ENCODE results near the gene SPATA3.

Gene SPATA3

GRCh38 chr2:230995821-230996220 lies at the start of gene SPATA3:
Gene SPATA3 (plus strand): TSS chr2:230996121. CDS start chr2:230996234, 113 bp downstream.
- DNase-seq (ENCODE audit: extremely low spot score) = no peak
- TF ChIP-seq TARDBP (IDR thresholded peaks at IDR 0.05) (no peak), L3MBTL2 (conservative IDR thresholded peaks at IDR 0.05) (no peak), ELF4 (IDR thresholded peaks at IDR 0.05) (no peak), FOXM1 (IDR thresholded peaks at IDR 0.05; ENCODE audit: borderline replicate concordance) (no peak), CTBP1 (IDR thresholded peaks at IDR 0.05; ENCODE audit: borderline replicate concordance) (no peak), SP1 (IDR thresholded peaks at IDR 0.05) (no peak), NFRKB (IDR thresholded peaks at IDR 0.05) (no peak), HDGF (IDR thresholded peaks at IDR 0.05; ENCODE audit: borderline replicate concordance) (no peak), PKNOX1 (IDR thresholded peaks at IDR 0.05) (no peak), FOXK2 (IDR thresholded peaks at IDR 0.05) (no peak), LEF1 (IDR thresholded peaks at IDR 0.05; ENCODE audit: borderline replicate concordance) (no peak), ZNF384 (IDR thresholded peaks at IDR 0.05) (no peak), FOXA1 (IDR thresholded peaks at IDR 0.05) (no peak), BHLHE40 (IDR thresholded peaks at IDR 0.05; ENCODE audit: borderline replicate concordance) (no peak), ARNT (IDR thresholded peaks at IDR 0.05) (no peak)
- ChIA-PET POLR2A (no interaction called here), CTCF (interaction anchor here (1.0 kb wide), 2 partner anchors 9 to 172 kb away, joined by 3 to 4 read pairs; no protein-coding TSS in a partner anchor)

- ChIA-PET CTCF (interaction anchor here (1.1 kb wide), 1 partner anchor 22 kb away, joined by 3 read pairs; no protein-coding TSS in a partner anchor), POLR2A (no interaction called here)
- no peak for DNase-seq (ENCODE audit: extremely low spot score)
- TF ChIP-seq SP1 (IDR thresholded peaks at IDR 0.05) (no peak), L3MBTL2 (conservative IDR thresholded peaks at IDR 0.05) (no peak), FOXK2 (IDR thresholded peaks at IDR 0.05) (no peak), TARDBP (IDR thresholded peaks at IDR 0.05) (no peak), ELF4 (IDR thresholded peaks at IDR 0.05) (no peak), ZNF384 (IDR thresholded peaks at IDR 0.05) (no peak), LEF1 (IDR thresholded peaks at IDR 0.05; ENCODE audit: borderline replicate concordance) (no peak), SUZ12 (IDR thresholded peaks at IDR 0.05) (no peak), PKNOX1 (IDR thresholded peaks at IDR 0.05) (no peak)
Observed at GRCh38 chr2:230946429-230947234, 49.3 kb upstream of the SPATA3 start.

- ChIA-PET CTCF (interaction anchor here (1.1 kb wide), 1 partner anchor 23 kb away, joined by 3 read pairs; no protein-coding TSS in a partner anchor), POLR2A (no interaction called here)
Observed at GRCh38 chr2:230947235-230947576, 48.7 kb upstream of the SPATA3 start.

GRCh38 chr2:230947908-230948365 lies 48.0 kb upstream of the SPATA3 start:
- POLR2A ChIA-PET = no interaction called here
- TF ChIP-seq ARNT (IDR thresholded peaks at IDR 0.05) (no peak), CTBP1 (IDR thresholded peaks at IDR 0.05; ENCODE audit: borderline replicate concordance) (no peak), TARDBP (IDR thresholded peaks at IDR 0.05) (no peak), ELF4 (IDR thresholded peaks at IDR 0.05) (no peak), SP1 (IDR thresholded peaks at IDR 0.05) (no peak), BHLHE40 (IDR thresholded peaks at IDR 0.05; ENCODE audit: borderline replicate concordance) (no peak), PKNOX1 (IDR thresholded peaks at IDR 0.05) (no peak), ZNF384 (IDR thresholded peaks at IDR 0.05) (no peak), FOXK2 (IDR thresholded peaks at IDR 0.05) (no peak), L3MBTL2 (conservative IDR thresholded peaks at IDR 0.05) (no peak), LEF1 (IDR thresholded peaks at IDR 0.05; ENCODE audit: borderline replicate concordance) (no peak), SUZ12 (IDR thresholded peaks at IDR 0.05) (no peak)
- CTCF ChIA-PET = no interaction called here
- no peak for DNase-seq (ENCODE audit: extremely low spot score)

More at GRCh38 chr2:230947235-230947576, 48.7 kb upstream of the SPATA3 start:
- no peak for DNase-seq (ENCODE audit: extremely low spot score)
- TF ChIP-seq FOXA1 (IDR thresholded peaks at IDR 0.05) = no peak

GRCh38 chr2:230949966-230950873 lies 45.7 kb upstream of the SPATA3 start:
- TF ChIP-seq SUZ12 (IDR thresholded peaks at IDR 0.05) (no peak), BHLHE40 (IDR thresholded peaks at IDR 0.05; ENCODE audit: borderline replicate concordance) (no peak), LEF1 (IDR thresholded peaks at IDR 0.05; ENCODE audit: borderline replicate concordance) (no peak), SP1 (IDR thresholded peaks at IDR 0.05) (no peak), HDGF (IDR thresholded peaks at IDR 0.05; ENCODE audit: borderline replicate concordance) (no peak), NFRKB (IDR thresholded peaks at IDR 0.05) (no peak), TARDBP (IDR thresholded peaks at IDR 0.05) (no peak), FOXK2 (IDR thresholded peaks at IDR 0.05) (no peak), FOXA1 (IDR thresholded peaks at IDR 0.05) (no peak), CTBP1 (IDR thresholded peaks at IDR 0.05; ENCODE audit: borderline replicate concordance) (no peak), L3MBTL2 (conservative IDR thresholded peaks at IDR 0.05) (no peak), PKNOX1 (IDR thresholded peaks at IDR 0.05) (no peak), ZNF384 (IDR thresholded peaks at IDR 0.05) (no peak), ELF4 (IDR thresholded peaks at IDR 0.05) (no peak), ARNT (IDR thresholded peaks at IDR 0.05) (no peak), FOXM1 (IDR thresholded peaks at IDR 0.05; ENCODE audit: borderline replicate concordance) (no peak)
- DNase-seq (ENCODE audit: extremely low spot score) = no peak
- CTCF ChIA-PET = interaction anchor here (0.6 kb wide), 1 partner anchor 29 kb away, joined by 3 read pairs; no protein-coding TSS in a partner anchor
- POLR2A ChIA-PET = no interaction called here

Data from HEK293T (cell line).